NT2/D1 (cell line): Measurements from ENCODE around the gene EFCAB10.

Experiments
- SUZ12 ChIP-seq: IDR thresholded peaks from 2 replicates; pipeline ENCODE4 v1.6.1; 2011; ENCODE audit not compliant: insufficient read length, insufficient read depth; ENCODE audit errors: extremely low read depth
- ZNF274 ChIP-seq: IDR thresholded peaks from 2 replicates; pipeline ENCODE4 v1.6.1; 2011; ENCODE audit warnings: mild to moderate bottlenecking, low read depth, low read length

DNA sequence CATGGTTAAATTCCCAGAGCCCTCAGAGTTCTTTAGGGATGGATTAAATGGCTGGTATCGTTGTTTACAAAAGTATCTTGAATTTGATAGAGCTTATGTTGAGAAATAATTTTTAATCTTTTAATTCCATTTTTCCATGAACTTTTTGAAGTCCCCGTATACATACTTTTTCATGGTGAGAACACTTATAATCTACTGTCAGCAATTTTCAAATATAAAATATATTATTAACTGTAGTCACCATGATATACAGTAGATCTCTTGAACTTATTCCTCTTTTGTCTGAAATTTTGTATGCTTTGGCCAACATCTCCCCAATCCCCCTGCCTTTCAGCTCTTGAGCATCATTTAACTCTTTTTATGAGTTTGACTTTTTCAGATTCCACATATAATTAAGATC, 9.4 kb downstream of the EFCAB10 start:
- TF ChIP-seq SUZ12 (no peak), ZNF274 (no peak)
